Measurements from ENCODE around the gene PCDH9.

Gene PCDH9

DNA sequence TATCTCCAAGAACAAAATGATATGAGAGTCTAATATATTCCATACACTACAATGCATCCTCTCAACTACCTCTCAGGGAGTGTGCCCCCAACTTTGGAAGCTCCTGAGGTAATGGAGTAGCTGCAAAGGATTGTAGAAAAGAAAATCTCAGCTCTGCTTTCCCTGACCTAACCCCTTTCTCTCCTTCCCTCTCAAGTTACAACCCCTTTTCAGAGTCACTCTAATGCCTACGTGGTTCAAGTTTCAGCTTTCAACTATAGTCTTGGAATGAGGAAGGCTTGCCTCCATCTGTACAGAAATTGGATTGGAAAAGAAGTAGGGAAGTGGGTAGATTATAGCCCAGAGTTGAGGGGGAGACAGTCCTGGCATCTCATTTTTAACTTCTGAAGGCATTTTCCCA is 256.0 kb downstream of the PCDH9 start:
- no peak for DNase-seq (ENCODE audit: low read depth in 2 of 2)

DNA sequence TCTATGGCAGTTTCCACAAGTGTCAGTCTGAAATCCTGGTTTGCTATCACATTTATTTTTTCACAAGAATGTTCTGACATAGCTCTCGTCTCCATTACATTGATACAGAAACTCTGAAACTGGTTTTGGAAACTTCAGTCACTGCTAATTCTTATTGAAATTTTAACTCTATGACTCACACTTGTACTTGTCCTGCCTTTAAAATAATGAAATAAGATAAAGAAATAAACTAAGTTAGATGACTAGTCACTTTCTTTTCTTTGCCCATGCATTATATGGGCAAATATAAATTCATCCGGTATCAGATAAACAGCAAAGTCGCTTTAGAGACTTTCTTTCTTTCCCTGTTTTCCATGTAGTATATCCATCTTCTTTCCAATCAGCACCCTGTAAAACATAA is 257.5 kb downstream of the PCDH9 start:
- no peak for DNase-seq (ENCODE audit: low read depth in 2 of 2)

DNA sequence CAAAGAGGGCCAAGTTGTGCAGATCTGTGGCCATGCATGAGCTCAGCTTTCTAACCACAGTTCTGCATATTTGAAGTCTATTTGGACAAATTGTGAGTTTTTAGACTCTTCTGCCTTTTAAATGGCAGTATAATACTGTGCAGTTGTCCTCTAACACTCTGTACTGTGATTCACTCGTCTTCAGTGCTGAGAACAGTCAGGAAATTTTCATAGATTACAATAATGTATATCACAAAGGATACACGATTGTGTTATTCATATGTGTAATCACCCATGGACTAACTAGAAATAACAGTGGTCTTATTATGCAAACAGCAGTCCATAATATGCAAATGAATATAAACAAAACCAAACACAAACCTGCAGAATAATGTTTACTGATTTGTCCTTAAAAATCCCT is 259.1 kb downstream of the PCDH9 start:
- no peak for DNase-seq (ENCODE audit: low read depth in 2 of 2)

DNA sequence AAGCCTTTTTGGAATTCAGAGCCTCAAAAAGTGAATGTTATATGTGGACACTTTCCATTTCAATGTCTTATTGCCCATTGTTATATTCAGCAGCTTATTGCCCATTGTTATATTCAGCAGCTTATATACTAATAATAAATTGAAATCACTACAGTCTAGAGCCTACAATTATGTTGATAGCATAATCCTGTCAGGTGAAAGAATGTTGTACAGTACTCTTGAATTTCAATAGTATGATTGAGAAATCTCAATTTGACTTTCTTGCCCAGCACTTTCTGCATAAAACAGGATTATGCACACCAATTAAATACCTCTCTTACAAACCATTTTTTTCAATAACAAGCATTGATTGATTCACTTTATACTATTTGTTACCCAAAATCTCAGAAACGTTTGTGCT is 260.8 kb downstream of the PCDH9 start:
- DNase-seq (ENCODE audit: low read depth in 2 of 2): no peak

DNA sequence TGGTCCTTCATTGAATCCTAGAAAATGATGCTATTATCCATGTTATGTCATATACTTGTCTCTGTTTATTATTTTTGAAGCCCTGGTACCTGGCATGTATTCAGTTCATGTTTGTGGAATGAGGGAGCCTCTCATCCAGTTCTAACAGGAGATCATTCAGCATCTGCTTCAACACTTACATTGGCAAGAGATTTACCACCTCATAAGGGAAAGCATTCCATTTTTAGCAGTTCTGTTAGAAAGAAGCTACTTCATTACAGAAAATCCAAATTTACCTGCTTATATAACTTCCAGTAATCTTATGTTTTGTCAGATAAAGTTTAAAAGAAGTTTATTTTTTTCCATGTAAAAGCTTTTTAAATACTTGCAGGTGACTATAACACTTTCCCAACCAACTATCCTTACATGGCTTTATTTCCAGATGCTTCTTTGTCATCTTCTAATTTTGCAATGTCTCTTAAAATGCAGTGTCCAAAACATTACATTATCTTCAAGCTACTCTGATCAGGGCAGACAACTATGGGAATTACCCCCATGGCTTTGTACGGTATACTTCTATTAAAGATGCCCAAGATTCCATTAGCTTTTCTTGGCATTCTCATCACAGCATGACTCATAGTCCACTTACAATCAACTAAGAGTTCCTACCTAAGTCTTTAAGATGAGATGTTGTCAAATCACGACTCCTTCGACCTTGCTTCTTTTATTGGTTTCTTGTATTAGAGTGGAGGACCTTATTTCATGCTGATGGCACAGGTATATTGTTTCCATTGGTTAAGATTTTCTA is 262.1 kb downstream of the PCDH9 start:
- no peak for DNase-seq (ENCODE audit: low read depth in 2 of 2)

DNA sequence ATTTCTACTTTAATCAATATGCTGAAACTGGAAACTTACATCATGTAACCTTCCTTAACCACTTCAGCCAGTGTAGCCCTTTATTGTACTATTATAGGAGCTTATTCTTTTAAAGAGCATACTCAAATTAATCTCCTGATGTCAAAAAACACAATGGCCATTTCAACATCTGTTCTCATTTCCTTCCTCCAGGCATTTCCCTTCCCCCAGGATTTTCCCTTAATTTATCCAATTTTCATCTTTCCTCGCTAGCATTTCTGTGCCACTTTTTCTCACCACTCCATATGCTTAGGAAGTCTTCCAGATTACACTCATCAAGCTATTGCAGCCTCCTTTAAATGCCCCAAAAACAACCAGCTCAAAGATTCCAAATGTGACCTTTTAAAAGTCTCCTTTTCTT is 265.0 kb downstream of the PCDH9 start:
- no peak for DNase-seq (ENCODE audit: low read depth in 2 of 2)

DNA sequence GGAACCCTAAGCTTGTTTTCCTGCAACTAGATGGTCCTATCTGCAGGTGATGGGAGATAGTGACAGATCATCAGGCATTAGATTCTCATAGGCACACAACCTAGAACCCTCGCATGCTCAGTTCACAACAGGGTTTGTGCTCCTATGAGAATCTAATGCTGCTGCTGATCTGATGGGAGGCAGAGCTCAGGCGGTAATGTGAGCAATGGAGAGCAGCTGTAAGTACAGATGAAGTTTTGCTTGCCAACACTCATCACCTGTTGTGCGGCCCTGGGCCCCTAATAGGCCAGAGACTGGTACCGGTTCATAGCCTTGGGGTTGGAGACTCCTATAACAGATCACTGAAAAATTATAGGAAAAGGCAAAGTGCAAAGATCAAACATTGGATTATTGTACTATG is 267.2 kb downstream of the PCDH9 start:
- DNase-seq (ENCODE audit: low read depth in 2 of 2): no peak

DNA sequence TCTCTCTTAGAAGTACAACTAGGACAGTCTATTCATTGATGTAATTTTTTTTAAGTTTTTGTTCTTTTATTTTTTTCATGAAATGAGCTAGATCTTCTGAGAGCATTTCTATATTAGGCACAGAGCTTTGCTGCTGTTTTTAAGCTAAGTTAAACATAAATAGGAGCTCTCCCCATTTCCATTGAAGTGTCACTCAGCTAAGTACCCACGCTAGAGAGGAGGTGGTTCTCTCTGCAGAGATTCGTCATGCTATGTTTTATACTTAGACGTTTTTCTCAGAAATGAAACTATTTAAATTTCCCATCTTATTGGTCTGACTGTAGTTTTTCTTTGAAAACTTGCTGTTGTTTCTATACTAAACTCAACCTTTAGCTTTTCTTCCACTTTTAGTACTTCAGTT is 271.5 kb downstream of the PCDH9 start:
- DNase-seq (ENCODE audit: low read depth in 2 of 2): no peak

DNA sequence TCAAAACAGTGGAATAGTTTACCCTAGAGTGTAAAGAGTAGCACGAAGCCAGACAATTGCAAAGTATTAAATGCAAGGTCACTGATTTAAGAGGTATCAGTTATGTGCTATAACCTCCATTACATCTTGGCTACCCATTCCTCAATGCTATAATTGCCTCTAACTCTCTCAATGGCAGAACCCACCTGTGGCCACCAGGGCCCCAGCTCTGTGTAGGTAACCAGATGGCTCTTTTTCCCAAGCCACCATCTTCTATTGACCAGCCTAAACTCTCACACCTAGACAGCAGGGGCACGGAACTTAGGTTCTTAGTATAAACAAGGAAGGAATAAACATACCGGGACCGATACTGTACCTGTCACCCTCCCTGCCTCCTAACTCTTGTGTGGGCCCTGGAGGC is 277.6 kb downstream of the PCDH9 start:
- DNase-seq (ENCODE audit: low read depth in 2 of 2): no peak

DNA sequence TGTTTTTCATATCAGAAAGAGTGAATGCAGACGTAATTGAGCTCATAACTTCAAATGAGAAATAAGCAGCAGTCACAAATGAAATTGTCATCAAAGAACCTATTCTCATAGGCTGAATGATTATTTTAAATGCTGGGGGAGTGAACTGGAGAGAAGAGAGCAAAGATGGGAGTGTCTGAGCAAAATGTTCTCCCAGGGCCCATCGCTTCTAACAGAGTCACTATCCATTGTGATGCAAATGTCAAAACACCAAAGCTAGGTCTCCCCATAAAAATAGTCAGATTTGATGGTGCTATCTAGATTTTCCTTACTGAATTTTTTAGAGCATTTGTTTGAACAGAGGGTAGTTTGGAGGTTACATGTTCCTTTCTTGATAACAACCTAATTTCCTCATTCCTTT is 278.7 kb downstream of the PCDH9 start:
- DNase-seq (ENCODE audit: low read depth in 2 of 2): no peak

DNA sequence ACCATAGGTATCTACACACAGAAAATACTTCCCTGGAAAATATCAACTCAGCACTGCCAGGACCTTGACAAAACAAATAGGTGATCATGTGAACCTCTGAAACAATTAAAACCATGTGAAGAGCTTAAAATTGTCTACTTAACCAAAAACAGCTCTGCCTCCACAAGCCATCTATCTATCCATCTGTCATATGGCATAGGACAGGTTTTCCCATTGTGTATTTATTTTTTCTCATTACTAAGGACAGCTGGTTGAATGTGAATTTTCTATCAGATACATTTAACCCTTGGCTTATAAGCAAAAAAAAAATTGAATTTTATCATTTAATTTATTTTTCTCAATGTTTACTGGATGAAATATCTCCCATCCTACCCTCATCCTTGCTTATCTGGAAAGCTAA is 279.5 kb downstream of the PCDH9 start:
- DNase-seq (ENCODE audit: low read depth in 2 of 2): no peak

DNA sequence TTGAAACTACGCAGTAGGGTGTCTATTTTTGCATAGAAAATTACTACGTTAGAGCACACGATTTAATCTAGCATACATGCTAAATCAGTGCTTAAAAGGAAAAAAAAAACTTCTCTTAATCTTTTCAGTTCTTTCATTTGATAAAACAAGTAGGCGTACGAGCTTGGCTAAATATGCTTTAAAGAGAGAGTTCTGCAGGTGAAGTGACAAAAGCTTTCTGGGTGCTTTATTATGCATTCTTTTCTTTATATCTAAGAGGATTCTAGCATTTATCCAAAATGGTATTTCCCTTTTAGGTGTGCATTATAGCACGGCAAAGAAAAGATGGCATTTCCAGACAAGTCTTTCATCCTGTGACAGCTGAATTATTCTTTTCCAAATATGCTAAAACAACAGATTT is 281.2 kb downstream of the PCDH9 start:
- DNase-seq (ENCODE audit: low read depth in 2 of 2): no peak

DNA sequence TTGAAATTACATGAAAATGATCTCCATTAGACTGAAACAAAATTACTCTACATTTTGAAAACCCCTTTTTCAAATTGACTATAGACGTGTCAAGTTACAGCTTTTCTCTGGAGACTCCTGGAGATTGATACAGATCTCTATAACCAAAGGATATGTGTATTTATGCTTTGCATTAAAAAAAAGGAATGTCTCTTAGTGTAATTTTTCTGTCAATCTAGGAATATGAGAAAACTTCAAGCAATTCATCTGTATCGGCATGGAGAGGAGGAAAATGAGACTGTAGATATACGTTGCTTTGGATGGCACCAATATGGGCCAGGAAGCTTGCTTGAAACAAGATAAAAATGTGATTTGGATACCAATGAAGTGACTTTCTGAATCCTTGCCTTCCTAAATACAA is 286.6 kb downstream of the PCDH9 start:
- no peak for DNase-seq (ENCODE audit: low read depth in 2 of 2)

DNA sequence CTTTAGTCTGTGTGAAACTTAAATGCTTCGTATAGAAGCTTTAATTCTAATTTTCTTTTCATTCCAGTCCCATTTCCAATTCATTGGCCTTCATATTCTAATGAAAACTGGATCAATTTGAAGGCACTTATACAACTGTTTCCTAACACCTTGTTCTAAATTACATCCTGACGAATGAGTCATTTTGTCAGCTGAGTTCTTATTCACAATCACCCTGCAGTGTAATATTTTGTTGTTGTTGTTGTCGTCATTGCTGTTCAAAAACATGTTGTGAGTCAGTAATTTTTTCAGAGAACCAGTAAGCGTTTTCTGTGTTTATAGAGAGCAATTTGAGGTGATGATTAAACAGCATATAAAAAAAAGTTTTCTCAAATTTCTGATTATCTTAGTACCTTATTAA is 290.0 kb downstream of the PCDH9 start:
- DNase-seq (ENCODE audit: low read depth in 2 of 2): no peak

DNA sequence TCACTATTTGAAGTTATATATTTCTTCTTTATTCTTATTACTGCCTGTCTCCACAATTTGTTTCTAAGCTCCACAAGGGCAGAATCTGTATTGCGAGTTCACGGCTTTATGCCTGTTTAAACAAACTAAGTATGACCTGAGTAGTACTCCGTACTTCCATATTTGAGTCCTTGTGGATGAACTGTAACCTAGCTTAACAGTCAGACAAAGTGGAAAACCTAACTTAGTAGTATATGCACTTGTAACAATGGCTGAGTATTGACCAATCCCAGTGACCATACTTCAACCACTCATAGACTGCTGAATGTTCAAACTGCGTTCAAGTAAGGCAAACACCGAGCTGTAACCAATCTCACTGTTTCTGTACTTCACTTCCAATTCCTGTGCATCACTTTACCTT is 292.7 kb downstream of the PCDH9 start:
- no peak for DNase-seq (ENCODE audit: low read depth in 2 of 2)

DNA sequence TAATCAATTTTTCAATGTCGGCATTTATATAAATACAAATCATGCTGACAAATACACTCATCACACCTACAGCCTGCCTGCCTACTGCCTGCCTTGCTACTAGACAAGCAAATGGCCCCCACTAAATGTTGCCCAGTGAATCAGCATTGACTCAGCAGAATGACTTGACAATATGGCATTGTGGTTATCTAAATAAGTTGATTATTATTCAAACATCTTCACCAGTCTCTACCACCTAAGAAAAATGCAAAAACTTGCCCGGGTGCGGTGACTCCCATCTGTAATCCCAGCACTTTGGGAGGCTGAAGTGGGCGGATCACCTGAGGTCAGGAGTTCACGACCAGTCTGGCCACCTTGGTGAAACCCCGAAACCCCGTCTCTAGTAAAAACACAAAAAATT is 296.1 kb downstream of the PCDH9 start:
- no peak for DNase-seq (ENCODE audit: low read depth in 2 of 2)

DNA sequence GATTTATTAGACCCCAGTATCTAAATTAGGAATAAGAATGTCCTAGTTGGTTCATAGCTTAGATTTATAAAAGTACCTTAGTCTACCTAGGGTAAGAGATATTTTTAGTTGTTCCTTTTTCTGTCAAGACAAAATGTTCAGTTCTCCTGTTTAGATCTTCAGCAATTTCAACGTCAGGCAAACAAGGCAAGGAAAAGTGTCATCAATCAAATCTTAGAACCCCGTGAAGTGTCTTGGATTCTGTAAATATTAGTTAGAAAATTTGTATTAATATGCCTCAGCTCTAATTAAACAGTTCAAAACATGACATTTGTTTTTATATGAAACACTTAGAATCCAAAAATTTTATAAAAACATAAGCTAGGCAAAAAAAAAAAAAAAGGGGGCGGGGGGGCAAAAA is 296.6 kb downstream of the PCDH9 start:
- no peak for DNase-seq (ENCODE audit: low read depth in 2 of 2)

DNA sequence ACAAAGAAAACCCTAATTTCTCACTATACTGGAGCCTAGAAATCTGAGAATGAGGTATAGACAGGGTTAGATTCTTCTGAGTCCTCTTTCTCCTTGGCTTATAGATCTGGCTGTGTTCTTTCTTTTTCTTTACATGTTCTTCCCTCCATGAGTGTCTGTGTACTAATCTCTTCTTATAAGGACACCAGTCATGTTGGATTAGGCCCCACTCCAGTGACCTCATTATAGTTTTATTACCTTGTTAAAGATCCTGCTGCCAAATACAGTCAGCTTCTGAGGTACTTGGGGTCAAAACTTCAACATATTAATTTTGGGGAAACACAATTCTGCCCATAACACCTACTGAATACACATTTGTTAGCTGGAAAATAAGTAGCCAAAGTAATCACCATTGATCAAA is 302.6 kb downstream of the PCDH9 start:
- no peak for DNase-seq (ENCODE audit: low read depth in 2 of 2)

DNA sequence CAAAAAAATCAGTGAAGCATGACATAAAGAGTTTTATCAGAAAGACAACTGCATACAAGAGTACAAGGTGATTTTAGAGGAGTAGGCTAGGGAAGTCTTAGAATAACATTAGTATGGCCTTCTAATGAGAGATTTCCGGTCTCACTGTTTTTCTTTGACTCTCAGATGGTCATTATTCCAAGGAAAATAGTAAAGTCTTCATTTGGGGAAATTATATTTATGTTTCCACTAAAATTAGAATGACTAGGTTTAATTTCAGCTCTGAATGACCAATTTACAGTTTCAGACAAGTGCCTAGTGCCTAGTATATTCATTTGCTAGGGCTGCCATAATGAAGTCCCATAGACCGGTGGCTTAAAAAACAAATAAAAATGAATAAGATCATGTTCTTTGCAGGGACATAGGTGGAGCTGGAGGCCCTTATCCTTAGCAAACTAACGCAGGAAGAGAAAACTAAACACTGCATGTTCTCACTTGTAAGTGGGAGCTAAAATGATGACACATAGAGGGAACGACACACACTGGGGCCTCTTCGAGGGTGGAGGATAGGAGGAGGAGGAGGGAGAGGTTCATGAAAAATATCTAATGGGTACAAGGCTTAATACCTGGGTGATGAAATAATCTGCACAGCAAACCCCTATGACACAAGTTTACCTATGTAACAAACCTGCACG is 303.1 kb downstream of the PCDH9 start:
- DNase-seq (ENCODE audit: low read depth in 2 of 2): no peak

DNA sequence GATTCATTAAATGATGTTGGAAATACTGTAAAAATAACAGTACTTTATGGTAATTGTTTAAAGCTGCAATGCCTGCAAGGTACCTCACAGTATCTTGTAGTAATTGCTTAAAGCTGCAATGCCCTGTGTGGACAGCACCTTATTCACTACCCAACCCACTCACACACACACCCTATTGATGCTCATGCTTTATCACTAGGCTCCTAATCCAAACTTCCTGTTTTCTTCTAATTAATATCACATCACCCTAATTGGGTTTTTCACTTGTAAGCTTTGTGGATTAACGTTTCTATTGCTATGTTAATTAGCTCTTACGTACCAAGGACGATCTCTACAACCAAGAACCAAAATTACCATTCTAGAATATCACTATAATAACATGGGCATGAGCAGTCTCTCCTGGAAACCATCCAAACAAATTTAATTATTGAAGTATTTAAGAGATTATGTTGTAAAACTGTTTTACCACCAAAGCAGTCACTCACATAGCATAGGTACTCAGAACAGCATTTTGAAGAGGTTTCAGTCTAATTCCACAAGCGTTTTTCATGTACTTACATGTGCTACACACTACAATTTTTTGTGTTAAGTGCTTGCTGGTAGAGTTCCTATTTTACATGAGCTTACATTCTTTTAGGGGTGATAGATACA is 303.8 kb downstream of the PCDH9 start:
- DNase-seq (ENCODE audit: low read depth in 2 of 2): no peak

DNA sequence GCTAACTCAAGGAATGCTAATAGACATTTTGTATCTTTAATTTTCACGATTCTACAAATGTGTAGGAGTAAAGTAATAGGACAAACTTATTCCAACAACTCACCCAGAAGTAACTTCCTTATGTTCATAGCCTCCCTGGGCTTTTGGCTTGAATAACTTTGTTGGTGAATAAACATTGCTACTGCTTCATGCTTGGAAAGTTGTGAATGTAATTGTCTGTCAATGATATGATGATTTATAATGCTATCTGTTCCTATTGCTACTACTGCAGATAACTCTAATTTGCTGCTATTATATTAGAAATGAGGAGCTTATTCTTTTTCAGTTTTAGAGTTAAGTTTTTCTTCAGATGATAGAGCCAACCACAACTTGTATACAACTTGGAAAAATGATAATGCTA is 307.7 kb downstream of the PCDH9 start:
- no peak for DNase-seq (ENCODE audit: low read depth in 2 of 2)

DNA sequence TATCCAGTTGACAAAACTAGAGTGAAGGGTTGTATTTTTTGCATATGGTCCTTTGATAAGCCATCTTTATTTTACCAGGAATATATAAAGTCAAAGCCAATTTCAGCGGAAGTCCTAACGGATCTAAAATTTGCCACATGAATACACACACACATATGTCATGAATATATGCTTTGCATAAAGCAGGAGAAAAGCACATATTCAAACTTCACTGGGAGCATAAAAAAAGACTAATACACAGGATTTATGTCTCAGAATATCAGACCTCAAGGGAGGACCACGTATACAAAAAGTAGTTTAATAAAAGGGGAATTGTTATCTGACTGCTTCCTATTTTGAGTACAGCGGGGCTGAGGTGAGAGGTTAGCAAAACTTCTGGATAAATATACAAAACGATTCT is 308.7 kb downstream of the PCDH9 start:
- no peak for DNase-seq (ENCODE audit: low read depth in 2 of 2)

DNA sequence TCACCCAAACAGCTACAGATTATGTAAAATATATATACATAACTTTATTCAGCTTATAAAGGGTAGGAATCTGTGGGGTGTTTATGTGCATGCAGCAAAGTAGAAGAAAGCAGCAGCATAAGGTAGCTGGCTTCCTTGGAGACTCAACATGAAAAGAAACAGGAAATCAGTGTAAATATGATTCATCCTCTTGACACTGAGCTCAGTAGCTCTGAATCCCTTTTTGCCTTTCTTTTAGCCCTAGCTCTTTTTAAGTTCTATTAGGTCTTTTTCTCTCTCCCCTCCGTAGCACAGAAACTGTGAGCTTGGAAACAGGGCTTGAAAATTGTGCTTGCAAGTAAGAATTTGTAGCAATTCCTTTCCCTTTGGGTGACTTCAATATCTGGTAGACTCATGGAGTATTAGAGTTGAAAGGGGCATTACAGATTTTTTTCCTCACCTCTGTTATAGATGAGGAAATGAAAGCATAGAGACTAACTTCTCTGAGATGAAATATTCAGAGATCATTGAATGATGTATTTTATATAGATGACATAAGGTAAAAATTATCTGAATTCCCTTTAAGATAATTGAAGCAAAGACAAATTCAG is 314.4 kb downstream of the PCDH9 start:
- no peak for DNase-seq (ENCODE audit: low read depth in 2 of 2)

Measured in stimulated activated CD8-positive, alpha-beta memory T cell treated with anti-CD3 and anti-CD28 coated beads, Interleukin-2, amount 100 ng/mL, for 48 hours (primary cell).